ENCODE measurements around the gene DRICH1.
"Not testable (repeated sequence)": the region's sequence is repeated elsewhere in the genome, so short reads cannot be mapped to it uniquely, and the experiment has no call there.

DRICH1 gene

DNA sequence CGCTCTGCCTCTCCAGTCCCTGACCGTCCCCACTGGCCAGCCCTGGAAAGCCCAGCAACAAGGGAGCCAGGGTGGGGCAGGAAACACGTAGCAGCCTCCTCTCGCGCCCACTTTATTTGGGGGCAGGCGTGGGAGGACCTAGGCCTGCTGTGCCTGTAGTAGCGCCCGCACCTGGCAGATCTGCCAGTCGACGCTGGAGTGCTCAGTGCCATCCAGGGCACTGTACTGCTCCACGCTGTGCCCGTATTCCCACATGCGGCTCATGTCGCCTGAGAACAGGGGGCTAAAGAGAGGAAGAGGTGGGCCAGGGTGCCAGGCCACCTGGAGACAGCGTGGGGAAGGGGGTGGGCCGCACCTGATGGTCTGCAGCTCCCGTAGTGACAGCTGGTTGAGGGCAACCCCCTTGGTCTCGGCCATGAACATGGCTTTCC lies 17.0 kb upstream of the DRICH1 start:
- DNase-seq, result no peak

DNA sequence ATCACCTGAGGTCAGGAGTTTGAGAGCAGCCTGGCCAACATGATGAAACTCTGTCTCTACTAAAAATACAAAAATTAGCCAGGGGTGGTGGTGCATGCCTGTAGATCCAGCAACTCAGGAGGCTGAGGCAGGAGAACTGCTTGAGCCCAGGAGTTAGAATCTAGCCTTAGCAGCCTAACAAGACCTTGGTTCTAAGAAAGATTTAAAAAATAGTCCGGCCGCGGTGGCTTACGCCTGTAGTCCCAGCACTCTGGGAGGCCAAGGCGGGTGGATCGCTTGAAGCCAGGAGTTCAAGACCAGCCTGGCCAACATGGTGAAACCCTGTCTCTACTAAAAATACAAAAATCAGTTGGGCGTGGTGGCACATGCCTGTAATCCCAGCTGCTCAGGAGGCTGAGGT lies 14.4 kb upstream of the DRICH1 start:
- not testable (repeated sequence) for DNase-seq

DNA sequence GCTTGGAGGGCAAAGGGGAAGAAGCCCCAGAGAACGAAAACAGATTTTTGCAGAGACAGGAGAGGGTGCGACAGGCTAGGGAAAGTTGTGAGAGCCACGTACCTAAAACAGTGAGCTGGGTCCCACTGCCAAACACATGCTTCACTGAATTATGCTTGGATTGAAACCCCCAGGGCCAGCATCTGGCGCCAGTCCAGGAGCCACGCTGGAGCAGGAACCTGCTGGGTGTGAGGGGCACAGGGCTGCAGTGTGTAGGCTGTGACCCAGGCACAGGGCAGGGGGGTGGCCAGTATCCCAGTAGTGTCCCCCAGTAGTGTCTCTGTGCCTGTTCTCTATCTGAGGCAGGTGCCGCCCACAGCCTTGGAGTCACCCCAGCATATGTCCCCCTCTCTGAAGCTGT lies 8.1 kb upstream of the DRICH1 start:
- DNase-seq, result not testable (repeated sequence)

DNA sequence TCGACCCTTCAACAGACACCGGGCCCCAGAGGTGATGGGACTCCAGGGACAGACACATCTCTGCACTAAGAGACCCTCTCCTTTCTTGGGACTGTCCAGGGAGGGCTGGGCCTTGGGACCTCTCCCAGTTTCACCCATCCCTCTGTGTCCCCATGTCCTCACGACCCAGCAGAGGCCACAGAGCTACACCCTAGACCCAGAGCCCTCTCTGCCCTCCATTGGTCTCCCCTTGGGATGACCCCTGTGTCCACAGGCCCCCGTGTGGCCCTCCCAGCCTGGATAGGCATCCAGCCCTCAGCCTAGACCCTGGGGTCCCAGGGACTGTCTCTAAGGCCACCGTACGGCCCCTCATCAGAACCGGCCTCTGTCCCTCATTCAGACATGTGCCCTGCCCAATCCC lies 7.5 kb upstream of the DRICH1 start:
- no peak for DNase-seq

DNA sequence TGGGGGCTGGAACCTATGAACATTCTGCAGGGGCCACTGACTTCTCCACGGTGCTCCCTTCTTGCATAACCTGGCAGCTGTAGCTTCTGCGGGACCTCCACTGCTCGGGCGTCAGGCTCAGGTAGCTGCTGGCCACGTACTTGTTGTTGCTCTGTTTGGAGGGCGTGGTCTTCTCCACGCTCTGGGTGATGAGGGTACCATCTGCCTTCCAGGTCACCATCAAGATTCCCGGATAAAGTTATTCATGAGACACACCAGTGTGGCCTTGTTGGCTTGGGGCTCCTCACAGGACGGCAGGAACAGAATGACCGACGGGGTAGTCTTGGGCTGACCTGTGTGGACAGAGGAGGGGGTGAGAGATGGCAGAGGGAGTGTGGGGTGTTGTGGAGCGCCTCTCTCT lies 6.5 kb upstream of the DRICH1 start:
- DNase-seq, result no peak

DNA sequence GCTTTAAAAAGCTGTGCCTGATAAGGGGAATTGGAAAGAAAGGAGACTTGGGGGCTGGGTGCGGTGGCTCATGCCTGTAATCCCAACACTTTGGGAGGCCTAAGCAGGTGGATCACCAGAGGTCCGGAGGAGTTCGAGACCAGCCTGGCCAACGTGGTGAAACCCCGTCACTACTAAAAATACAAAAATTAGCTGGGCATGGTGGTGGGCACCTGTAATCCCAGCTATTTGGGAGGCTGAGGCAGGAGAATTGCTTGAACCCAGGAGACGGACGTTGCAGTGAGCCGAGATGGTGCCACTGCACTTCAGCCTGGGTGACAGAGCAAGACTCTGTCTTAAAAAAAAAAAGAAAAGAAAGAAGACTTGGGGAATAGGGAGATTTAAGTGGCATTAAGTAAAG lies 3.2 kb upstream of the DRICH1 start:
- DNase-seq, result not testable (repeated sequence)

DNA sequence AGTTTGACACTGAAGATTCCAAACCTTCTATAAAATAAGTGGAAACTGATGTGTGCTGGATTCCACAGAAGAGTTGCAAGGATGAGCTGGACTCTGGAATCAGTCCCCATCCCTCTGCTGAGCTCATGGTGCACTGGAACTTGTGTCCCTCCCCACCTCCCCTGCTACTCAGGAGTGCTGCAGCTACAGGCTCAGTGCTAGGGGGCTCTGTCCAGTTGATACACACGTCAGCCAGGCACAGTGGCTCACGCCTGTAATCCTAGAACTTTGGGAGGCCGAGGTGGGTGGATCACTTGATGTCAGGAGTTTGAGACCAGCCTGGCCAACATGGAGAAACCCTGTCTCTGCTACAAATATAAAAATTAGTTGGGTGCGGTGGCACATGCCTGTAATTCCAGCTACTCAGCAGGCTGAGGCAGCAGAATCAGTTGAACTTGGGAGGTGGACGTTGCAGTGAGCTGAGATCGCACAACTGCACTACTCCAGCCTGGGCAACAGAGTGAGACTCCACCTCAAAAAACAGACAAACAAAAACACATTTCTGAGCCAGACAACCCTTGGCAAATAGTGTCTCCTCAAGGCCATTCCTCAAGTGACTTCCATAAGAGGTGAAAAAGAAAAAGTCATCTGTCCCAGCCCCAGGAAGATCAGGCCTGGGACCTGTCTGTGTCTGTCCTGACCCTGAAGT lies 3.9 kb downstream of the DRICH1 start:
- DNase-seq, result not testable (repeated sequence)

DNA sequence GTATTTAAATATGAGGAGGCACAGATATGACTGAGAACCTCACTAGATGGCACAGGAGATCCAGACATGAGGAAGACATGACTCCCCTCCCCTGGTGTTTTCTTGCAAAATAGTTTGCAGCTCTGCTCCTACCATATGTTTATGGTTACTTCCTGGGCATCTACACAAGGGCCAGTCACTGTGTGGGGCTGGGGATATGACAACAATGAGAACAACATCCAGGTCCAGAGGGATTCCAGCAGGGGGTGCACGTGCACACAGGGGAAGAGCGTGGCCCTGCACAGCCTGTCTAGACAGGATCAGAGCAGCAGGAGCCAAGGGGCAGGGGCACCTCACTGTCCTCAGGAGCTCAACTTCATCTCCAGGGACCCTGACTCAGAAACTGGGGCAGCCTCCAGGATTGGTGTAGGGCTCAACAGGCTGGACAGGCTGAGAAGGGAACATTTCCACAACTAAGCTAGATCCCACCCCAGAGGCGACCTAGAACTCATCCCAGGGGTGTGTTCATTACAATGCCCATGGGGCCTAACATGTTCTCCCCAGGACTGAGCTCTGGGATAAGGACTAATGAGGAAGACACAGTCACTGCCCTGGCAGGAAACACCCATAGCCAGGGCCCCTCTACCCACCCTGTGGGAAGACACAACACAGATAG lies 4.6 kb downstream of the DRICH1 start:
- peak; percentile 37 for DNase-seq

DNA sequence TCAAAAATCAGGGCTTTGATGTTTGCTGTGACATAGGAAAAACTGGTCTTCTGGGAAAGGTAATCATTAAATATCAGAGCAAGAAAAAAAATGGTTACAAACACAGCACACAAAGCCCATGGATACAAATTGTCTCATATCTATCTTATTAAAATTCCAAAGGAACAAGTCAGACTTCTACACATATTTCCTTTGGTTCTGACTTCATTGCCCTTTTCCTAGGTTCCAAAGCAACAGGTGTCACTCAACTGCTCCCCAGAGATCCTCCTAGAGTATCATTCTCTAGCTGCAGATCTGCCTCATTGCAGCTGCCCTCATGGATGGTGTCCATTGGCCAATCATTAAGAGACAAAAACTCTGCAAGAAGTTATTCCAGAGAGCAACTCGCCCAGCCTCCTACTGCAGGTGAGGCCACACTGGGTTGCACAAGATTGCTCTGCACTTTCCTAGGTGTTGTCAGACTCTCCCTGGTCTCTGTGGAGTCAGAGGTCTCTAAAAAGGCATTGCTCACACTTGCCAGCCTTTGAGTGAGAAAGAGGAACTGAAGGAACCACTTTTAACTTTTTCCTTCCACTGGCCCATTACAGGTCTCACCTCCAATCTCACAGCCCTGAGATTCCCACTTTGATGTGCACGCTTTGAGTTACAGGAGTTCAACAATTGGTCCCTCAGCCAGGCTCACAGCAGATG lies 5.7 kb downstream of the DRICH1 start:
- DNase-seq, result no peak

DNA sequence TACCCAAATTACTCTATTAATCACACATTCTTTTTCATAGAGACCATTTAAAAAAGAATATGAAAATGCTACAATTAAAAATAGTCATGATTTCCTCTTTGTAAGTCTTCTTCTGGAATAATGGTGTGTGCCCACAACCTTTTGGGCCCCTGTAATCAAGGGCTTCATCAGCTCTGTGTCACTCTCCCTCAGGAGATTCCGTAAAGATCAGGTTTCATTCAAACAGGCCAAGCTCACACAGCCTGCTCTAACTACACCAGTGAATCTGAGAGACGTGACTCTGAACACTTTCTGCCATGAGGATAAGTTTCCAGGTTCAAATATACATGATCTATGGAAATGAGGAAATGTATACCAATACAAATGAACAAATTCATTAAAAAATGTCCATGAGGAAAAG lies 9.5 kb downstream of the DRICH1 start:
- DNase-seq, result no peak

DNA sequence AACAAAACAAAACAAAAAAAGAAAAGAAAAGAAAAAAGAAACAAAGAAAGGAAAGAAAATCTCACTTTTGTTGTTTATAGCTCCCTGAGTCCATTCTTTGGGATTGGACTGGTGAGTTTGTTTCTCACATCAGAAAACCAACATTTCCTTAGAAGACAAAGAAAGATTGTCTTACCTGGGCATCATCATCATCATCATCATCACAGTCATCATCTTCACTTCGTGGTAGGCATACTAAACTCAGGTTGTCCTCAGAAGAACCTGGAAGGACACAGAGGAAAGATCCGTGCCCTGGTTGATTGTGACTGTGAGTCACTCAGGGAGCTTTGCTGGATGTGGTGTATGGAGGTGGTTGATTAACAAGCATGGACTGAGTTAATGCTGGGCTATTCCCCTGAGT lies 10.2 kb downstream of the DRICH1 start:
- DNase-seq, result not testable (repeated sequence)

DNA sequence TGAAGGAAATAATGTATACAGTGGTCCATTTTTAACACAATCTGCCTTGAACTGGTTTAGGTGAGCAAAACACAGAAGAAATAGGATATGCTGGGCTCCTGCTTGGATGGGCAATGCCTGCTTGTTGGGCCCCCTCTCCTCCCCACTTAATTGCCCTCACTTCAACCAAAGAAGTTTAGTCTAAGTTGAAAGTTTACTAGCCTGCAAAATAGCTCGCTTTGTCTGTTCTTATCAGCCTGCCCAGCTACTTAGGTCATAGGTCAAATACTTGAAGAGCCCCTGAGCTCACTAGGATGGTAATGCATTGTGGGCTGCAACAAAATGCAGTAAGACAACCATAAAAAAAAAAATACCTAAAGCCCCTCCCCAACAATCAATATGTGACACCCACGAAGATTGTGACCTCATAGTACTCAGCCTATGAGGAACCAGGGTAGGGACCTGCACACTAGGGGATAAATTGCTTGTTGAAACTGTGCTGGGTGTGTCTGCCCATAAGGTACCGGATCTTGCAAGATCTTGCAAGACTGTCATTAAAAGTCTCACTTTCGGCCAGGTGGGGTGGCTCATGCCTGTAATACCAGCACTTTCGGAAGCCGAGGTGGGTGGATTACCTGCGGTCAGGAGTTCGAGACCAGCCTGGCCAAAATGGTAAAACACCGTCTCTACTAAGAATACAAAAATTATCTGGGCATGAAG lies 10.9 kb downstream of the DRICH1 start:
- no peak for DNase-seq

DNA sequence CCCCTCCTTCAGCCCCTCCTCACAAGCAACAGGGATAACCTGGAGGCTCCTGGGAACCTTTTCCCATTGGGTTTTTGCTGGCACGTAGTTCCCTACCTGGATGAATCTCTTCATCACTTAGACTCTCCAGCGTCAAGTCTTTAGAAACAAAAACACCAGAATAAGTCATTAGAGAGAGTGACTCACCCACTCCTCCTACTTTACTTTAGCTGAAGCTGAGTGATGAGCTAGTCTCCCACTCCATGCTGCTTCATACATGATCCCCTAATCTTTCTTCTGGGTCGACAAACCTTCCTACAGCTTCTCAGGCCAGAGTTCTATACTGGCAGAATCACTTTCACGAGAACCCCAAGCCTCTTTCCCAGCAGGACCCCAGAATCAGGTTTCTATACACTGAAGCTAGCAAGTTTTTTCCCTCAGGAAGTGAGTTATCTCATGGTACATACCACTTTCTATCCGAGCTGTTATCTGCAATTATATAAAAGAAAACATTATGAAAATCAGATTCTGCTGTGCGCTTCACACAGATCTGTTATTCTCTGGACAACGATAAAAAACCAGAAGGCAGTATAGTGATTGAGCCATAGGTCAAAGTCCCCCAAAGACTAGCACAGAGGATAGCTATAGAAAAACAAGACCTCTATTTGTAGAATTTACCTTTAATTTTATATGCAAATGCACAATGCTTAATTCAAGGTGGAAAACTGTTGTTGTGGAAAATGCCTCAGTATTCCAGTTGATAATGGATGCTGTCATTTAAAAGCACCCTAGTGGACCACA lies 18.7 kb downstream of the DRICH1 start:
- no peak for DNase-seq

DNA sequence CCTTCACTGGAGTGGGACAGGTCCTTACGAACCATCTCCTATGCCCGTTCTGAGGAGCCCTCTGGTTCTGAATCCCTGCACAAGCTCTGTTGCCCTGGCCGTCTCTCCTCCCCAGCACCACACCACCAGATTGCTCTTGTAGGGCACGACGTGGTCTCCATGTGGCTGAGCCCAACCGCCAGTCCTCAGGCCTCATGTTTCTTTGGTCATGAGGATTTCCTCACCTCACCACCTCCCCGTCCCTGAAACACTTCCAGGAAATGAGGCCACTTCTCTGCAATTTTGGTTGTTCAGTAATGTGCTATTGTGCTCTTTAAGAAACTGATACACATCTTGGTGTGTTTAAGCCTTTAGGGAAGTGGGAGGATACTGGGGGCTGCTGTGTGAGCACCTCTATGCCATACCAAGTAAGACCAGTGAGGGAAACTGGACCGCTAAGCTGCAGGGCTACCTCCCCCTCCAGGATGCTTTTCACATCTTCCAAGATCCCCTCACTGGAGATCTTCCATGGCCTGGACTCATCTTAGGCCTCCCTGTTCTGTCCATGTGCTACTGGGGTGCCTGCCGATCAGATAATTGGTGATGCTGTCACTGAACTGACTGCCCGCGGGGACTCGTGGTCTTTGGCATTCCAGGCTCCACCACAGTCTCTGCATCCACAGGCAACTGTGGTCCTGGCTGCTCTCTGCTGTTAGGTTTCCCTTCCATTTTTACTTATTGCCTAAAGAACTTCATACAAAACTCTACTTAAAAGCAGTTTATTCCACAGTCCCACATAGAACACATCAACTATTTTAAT lies 21.9 kb downstream of the DRICH1 start:
- no peak for DNase-seq

DNA sequence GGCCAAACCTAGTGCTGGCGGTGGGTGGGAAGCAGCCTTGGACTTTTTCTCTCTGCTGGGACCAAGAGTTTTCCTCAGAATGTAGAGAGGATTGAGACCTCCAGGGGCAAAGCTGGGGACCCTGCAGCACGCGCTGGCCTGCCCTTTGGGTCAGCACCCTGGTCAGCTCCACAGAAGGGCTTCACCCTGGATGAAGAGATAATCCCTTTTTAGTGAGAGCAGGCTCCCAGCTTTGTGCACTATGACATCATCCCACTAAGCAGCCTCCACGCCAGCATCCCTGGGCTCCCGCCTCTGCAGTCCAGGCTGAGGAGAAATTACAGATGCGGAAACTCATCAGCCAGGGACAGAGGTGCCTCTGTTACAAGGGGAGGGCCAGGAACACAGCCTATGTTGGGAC lies 23.5 kb downstream of the DRICH1 start:
- DNase-seq, result no peak

DNA sequence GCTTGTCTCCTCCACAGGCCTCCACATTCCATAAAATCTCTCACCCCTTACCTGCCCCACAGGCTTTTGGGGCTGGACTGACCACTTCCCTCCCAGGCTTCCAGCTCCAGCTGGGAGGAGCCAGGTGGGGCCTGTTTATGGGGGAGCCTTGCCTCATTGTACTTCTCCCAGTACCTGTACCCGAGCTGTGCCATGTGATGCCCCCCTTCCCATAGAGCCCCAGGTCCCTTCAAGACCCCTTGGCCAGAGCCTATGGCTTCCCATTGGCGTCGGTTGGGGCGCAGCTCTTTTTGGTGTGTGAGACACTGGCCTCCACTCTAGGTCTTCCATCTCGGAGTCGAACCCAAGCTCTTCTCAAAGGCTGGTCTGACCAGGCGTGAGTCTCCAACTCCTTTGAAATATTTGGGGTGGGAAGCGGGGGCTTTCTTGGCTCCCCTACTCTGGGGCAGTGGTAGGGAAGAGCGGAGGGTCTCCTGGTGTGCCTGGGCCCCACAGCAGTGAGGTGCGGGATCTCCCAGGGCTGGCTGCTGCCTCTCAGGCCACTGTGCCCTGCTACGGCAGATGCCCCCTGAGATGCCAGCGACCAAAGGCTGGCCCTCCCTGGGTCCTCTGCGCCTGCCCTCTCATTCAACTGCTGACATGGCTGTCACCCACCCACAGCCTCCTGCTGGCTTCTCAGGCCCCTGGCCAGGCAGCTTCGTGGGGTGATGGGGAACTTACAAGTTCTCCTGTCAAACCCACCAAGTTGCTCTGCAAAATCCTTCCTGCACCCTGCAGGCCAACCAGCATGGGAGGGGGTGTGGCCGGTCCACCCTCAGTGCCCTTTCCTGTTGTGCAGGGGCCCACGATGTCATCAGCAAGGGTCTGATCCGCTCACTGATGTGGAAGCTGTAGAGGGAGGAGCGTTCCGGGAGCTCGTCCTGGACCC lies 25.7 kb downstream of the DRICH1 start:
- DNase-seq, result no peak

DNA sequence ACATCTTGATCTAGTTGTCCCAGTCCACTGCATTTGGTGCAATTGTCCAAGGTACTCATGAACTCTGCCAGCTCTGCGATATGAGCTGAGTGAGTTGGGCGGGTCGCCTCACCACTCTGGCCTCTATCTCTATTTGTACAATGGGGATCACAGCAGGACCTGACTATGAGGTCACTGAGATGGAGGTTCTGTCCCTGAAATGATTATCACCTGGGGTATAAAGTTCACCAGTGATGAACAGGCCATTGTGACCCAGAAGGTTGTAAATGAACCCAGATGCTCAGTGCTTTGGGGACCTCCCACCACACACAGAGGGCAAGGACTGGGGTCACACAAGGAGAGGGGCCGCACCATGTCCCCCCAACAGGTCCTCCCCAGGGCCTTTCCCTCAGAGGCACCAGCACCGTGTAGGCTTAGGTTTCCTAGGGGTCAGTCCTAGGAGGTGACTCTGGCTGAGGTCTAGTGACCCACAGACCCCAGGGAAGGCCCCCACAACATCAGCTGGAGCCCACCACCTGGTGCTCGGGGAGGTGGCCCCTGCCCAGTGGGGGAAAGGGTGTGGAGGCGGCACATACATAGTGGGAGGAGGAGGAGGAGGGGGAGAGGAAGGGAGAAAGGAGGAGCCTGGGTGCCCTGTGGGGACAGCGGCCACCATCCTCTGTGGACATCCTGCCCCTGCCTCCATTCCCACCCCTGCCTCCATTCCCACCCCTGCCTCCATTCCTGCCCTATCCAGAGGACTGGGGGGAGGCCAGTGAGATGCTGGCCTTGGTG lies 27.0 kb downstream of the DRICH1 start:
- DNase-seq, result no peak

DNA sequence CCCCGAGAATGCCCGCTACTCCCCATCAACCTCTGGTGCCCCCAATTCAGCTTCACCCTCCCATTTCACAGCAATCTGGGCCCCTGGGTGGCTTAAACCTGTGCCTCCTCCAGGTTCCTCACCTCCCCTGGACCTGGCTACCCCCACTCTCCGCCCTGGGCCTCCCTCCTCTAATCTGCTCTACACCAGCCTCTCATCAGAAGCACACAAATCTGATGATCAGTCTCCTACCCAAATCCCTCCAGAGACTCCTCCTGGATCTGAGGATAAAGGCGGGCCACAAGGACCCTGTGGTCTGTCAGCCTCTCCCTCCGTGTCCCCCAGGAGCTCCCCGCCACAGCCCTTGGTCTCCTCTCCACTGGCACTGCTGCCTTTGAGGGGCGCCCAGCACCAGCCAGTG lies 28.9 kb downstream of the DRICH1 start:
- no peak for DNase-seq

DNA sequence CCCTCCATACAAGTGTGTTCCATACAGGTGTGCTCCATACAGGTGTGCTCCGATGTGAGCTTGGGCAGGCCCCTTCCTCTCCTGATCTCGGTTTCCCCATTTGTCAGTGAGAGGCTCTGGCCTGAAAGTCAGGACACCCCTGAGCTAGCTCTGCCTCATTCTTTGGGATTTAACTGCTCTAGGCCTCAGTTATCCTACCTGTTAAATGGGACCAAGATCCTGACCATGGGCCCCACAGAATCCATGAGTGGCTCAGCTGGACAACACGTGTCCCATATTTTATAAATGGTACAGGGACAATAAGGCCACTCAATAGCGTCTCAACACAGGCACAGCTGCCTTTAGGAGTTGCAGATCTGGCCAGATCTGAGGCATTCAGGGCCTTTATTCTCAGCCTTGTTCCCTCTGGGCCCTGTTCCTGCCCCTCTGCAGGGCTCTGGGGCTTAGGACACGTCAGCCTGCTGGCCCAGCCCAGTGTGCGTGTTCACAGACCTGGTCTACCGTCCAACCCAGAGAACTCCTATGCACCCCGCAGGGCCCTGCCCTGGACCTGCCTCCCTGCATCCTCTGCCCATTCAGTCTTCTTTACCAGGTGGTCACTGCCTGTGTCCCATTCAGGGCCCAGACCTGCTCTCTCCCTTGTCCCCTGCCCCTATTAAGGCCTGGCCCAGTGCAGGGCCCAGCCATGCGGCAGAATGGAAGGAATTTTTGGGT lies 33.2 kb downstream of the DRICH1 start:
- no peak for DNase-seq

Data from effector CD4-positive, alpha-beta T cell (primary cell).